ENCODE data around the gene ZRANB3.
"Not testable (repeated sequence)": the region's sequence is repeated elsewhere in the genome, so short reads cannot be mapped to it uniquely, and the experiment has no call there.

ZRANB3 gene

GRCh38 chr2:135451966-135452365 lies 79.1 kb downstream of the ZRANB3 start:
- ChIA-PET CTCF (no interaction called here), POLR2A (no interaction called here)
- no peak for TF ChIP-seq ZNF384 (IDR thresholded peaks at IDR 0.05)
- no peak for DNase-seq (ENCODE audit: extremely low spot score)

- POLR2A ChIA-PET; DNase-seq (ENCODE audit: extremely low spot score); CTCF ChIA-PET: not testable (repeated sequence)
These were observed 88.0 kb downstream of the ZRANB3 start for GRCh38 chr2:135443013-135443412.

- POLR2A ChIA-PET, CTCF ChIA-PET: not testable (repeated sequence)
These were observed 95.9 kb downstream of the ZRANB3 start for GRCh38 chr2:135435155-135435554.

GRCh38 chr2:135424849-135425248 lies 106.2 kb downstream of the ZRANB3 start:
- POLR2A ChIA-PET = no interaction called here
- DNase-seq (ENCODE audit: extremely low spot score) = no peak
- CTCF ChIA-PET = interaction anchor here (1.2 kb wide), 1 partner anchor 421 kb away, joined by 3 read pairs; no protein-coding TSS in a partner anchor
- TF ChIP-seq ZNF384 (IDR thresholded peaks at IDR 0.05) = no peak
- TF ChIP-seq SUZ12 (IDR thresholded peaks at IDR 0.05) = no peak
- no peak for TF ChIP-seq SP1 (IDR thresholded peaks at IDR 0.05)
- TF ChIP-seq TARDBP (IDR thresholded peaks at IDR 0.05) = no peak
- TF ChIP-seq HDGF (IDR thresholded peaks at IDR 0.05; ENCODE audit: borderline replicate concordance) = no peak
- TF ChIP-seq BHLHE40 (IDR thresholded peaks at IDR 0.05; ENCODE audit: borderline replicate concordance) = no peak
- no peak for TF ChIP-seq CTBP1 (IDR thresholded peaks at IDR 0.05; ENCODE audit: borderline replicate concordance)
- TF ChIP-seq FOXK2 (IDR thresholded peaks at IDR 0.05) = no peak
- TF ChIP-seq ELF4 (IDR thresholded peaks at IDR 0.05) = no peak
- TF ChIP-seq LEF1 (IDR thresholded peaks at IDR 0.05; ENCODE audit: borderline replicate concordance) = no peak

More at GRCh38 chr2:135435155-135435554, 95.9 kb downstream of the ZRANB3 start:
- DNase-seq (ENCODE audit: extremely low spot score) = not testable (repeated sequence)

- CTCF ChIA-PET = no interaction called here
- POLR2A ChIA-PET = no interaction called here
- DNase-seq (ENCODE audit: extremely low spot score) = no peak
- TF ChIP-seq BHLHE40 (IDR thresholded peaks at IDR 0.05; ENCODE audit: borderline replicate concordance) (no peak), NFRKB (IDR thresholded peaks at IDR 0.05) (no peak), ARNT (IDR thresholded peaks at IDR 0.05) (no peak), PKNOX1 (IDR thresholded peaks at IDR 0.05) (no peak), HDGF (IDR thresholded peaks at IDR 0.05; ENCODE audit: borderline replicate concordance) (no peak), TARDBP (IDR thresholded peaks at IDR 0.05) (no peak), FOXM1 (IDR thresholded peaks at IDR 0.05; ENCODE audit: borderline replicate concordance) (no peak), ZNF384 (IDR thresholded peaks at IDR 0.05) (no peak)
These were observed 108.1 kb downstream of the ZRANB3 start for GRCh38 chr2:135422898-135423297.

- no peak for TF ChIP-seq SP1 (IDR thresholded peaks at IDR 0.05)
- TF ChIP-seq ELF4 (IDR thresholded peaks at IDR 0.05) = no peak
- no peak for TF ChIP-seq FOXK2 (IDR thresholded peaks at IDR 0.05)
- TF ChIP-seq TARDBP (IDR thresholded peaks at IDR 0.05) = no peak
- TF ChIP-seq FOXA1 (IDR thresholded peaks at IDR 0.05) = no peak
- no peak for TF ChIP-seq ARNT (IDR thresholded peaks at IDR 0.05)
- no peak for TF ChIP-seq HDGF (IDR thresholded peaks at IDR 0.05; ENCODE audit: borderline replicate concordance)
- no peak for TF ChIP-seq FOXM1 (IDR thresholded peaks at IDR 0.05; ENCODE audit: borderline replicate concordance)
- TF ChIP-seq ZNF384 (IDR thresholded peaks at IDR 0.05) = no peak
- no peak for TF ChIP-seq SUZ12 (IDR thresholded peaks at IDR 0.05)
- TF ChIP-seq CTBP1 (IDR thresholded peaks at IDR 0.05; ENCODE audit: borderline replicate concordance) = no peak
- TF ChIP-seq NFRKB (IDR thresholded peaks at IDR 0.05) = no peak
- ChIA-PET POLR2A (no interaction called here), CTCF (no interaction called here)
- DNase-seq (ENCODE audit: extremely low spot score) = no peak
These were observed 119.4 kb downstream of the ZRANB3 start for GRCh38 chr2:135411646-135412045.

- CTCF ChIA-PET = no interaction called here
- POLR2A ChIA-PET = no interaction called here
These were observed 121.6 kb downstream of the ZRANB3 start for GRCh38 chr2:135409436-135409835.

GRCh38 chr2:135396259-135396658 lies 134.8 kb downstream of the ZRANB3 start:
- POLR2A ChIA-PET; DNase-seq (ENCODE audit: extremely low spot score); CTCF ChIA-PET: not testable (repeated sequence)

More at GRCh38 chr2:135409436-135409835, 121.6 kb downstream of the ZRANB3 start:
- TF ChIP-seq FOXA1 (IDR thresholded peaks at IDR 0.05) = no peak
- TF ChIP-seq PKNOX1 (IDR thresholded peaks at IDR 0.05) = no peak
- TF ChIP-seq FOXM1 (IDR thresholded peaks at IDR 0.05; ENCODE audit: borderline replicate concordance) = no peak
- no peak for TF ChIP-seq TARDBP (IDR thresholded peaks at IDR 0.05)
- TF ChIP-seq ZNF384 (IDR thresholded peaks at IDR 0.05) = no peak
- TF ChIP-seq CTBP1 (IDR thresholded peaks at IDR 0.05; ENCODE audit: borderline replicate concordance) = no peak
- TF ChIP-seq BHLHE40 (IDR thresholded peaks at IDR 0.05; ENCODE audit: borderline replicate concordance) = no peak
- no peak for TF ChIP-seq L3MBTL2 (conservative IDR thresholded peaks at IDR 0.05)
- DNase-seq (ENCODE audit: extremely low spot score) = no peak

GRCh38 chr2:135386993-135387392 lies 144.0 kb downstream of the ZRANB3 start:
- ChIA-PET CTCF (no interaction called here), POLR2A (no interaction called here)
- no peak for DNase-seq (ENCODE audit: extremely low spot score)
- no peak for TF ChIP-seq NFRKB (IDR thresholded peaks at IDR 0.05)
- no peak for TF ChIP-seq BHLHE40 (IDR thresholded peaks at IDR 0.05; ENCODE audit: borderline replicate concordance)
- no peak for TF ChIP-seq LEF1 (IDR thresholded peaks at IDR 0.05; ENCODE audit: borderline replicate concordance)
- TF ChIP-seq PKNOX1 (IDR thresholded peaks at IDR 0.05) = no peak
- no peak for TF ChIP-seq L3MBTL2 (conservative IDR thresholded peaks at IDR 0.05)
- TF ChIP-seq ARNT (IDR thresholded peaks at IDR 0.05) = no peak
- no peak for TF ChIP-seq ELF4 (IDR thresholded peaks at IDR 0.05)
- TF ChIP-seq FOXK2 (IDR thresholded peaks at IDR 0.05) = no peak
- TF ChIP-seq CTBP1 (IDR thresholded peaks at IDR 0.05; ENCODE audit: borderline replicate concordance) = no peak
- no peak for TF ChIP-seq SP1 (IDR thresholded peaks at IDR 0.05)
- TF ChIP-seq FOXA1 (IDR thresholded peaks at IDR 0.05) = no peak
- no peak for TF ChIP-seq ZNF384 (IDR thresholded peaks at IDR 0.05)
- TF ChIP-seq FOXM1 (IDR thresholded peaks at IDR 0.05; ENCODE audit: borderline replicate concordance) = no peak
- no peak for TF ChIP-seq HDGF (IDR thresholded peaks at IDR 0.05; ENCODE audit: borderline replicate concordance)

Data from HEK293T (cell line).